Upper lobe of left lung (tissue), 4 donors: Measurements from ENCODE around the gene ADCY9.

ENCODE experiments used
- CTCF ChIP-seq, 6 experiments: fragments of 450-650 bp in 4 of 6; fragments of 200-600 bp in 2 of 6; sonication (generic) in 2 of 6; IDR thresholded peaks; one replicate each; pipeline ENCODE4 v1.5.1; 2016 to 2019; ENCODE audit warnings: antibody characterized with exemption in 6 of 6
- POLR2A ChIP-seq, 4 donors: fragments of 450-650 bp; IDR thresholded peaks; one replicate each; pipeline ENCODE4 v1.5.1; 2016 to 2017; ENCODE audit warnings: antibody characterized with exemption in 4 of 4, mild to moderate bottlenecking in 2 of 4

- no peak for TF ChIP-seq POLR2A (IDR thresholded peaks at IDR 0.05)
- no peak for TF ChIP-seq CTCF (IDR thresholded peaks at IDR 0.05)
Measured at GRCh38 chr16:4142268-4142667, 26.0 kb upstream of the ADCY9 start.
